Measurements from ENCODE around the gene HES1.

Gene HES1

DNA sequence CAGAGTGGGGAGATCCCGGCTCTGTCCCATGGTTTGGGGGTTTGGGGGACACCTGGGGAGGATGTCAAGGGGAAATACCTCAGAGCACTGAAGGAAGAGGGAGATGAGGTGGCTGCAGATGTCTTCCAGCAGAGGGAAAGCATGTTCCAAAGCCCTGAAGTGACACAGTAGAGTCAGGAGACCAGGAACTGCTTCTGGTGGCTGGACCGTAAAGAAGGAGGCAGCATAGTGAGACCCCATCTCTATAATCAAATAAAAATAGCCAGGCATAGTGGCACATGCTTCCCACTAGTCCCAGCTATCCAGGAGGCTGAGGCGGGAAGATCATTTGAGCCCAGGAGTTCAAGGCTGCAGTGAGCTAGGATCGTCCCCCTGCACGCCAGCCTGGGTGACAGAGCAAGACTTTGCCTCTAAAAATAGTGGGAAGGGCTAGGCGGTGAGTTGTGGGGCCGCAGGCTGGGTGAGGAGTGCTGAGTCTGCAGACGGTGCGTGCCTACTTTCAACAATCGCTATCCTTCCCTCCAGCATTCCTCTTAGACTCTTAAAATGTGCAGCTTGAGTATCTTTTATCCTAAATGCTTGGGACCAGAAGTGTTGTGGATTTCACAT lies 26.2 kb downstream of the HES1 start:
- in situ Hi-C loops (cut with MboI; ENCODE audit: low pct_unique_long_range_greater_than_20kb, low sequenced_read_pairs, unreplicated experiment): no loop called here

DNA sequence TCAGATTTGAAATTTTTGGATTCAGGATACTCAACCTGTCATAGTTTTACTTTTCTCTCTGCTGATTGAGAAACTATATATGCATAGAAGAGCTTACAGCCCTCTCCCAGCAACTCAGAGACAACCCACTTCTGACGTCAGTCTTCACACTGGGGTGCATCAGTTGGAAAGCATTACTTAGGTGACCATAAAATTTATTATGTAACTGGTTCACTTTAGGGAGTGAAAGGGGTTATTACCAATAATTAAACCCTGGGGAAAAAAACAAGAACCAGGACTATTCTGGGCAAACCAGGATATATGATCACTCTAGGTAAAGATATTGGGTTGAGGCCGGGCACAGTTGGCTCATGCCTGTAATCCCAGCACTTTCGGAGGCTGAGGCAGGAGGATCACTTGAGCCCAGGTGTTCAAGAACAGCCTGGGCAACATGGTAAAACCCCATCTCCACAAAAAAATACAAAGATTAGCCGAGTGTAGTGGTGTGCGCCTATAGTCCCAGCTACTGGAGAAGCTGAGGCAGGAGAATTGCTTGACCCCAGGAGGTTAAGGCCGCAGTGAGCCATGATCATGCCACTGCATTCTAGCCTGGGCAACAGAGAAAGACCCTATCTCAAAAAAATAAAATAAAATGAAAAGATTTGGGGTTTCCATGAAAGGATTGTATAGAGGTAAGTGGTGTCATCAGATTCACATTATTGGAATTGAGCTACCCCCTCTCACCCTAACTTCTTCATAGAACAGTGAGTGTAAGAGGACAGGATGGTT lies 27.1 kb downstream of the HES1 start:
- TF ChIP-seq, protein P1, sequence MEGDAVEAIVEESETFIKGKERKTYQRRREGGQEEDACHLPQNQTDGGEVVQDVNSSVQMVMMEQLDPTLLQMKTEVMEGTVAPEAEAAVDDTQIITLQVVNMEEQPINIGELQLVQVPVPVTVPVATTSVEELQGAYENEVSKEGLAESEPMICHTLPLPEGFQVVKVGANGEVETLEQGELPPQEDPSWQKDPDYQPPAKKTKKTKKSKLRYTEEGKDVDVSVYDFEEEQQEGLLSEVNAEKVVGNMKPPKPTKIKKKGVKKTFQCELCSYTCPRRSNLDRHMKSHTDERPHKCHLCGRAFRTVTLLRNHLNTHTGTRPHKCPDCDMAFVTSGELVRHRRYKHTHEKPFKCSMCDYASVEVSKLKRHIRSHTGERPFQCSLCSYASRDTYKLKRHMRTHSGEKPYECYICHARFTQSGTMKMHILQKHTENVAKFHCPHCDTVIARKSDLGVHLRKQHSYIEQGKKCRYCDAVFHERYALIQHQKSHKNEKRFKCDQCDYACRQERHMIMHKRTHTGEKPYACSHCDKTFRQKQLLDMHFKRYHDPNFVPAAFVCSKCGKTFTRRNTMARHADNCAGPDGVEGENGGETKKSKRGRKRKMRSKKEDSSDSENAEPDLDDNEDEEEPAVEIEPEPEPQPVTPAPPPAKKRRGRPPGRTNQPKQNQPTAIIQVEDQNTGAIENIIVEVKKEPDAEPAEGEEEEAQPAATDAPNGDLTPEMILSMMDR (IDR thresholded peaks at IDR 0.05; ENCODE audit: extremely low read depth, insufficient read depth, missing control alignments): no peak
- in situ Hi-C loops (cut with MboI; ENCODE audit: low pct_unique_long_range_greater_than_20kb, low sequenced_read_pairs, unreplicated experiment): no loop called here
- no peak for DNase-seq (ENCODE audit: low spot score)

More for the DNA sequence above, 26.2 kb downstream of the HES1 start:
- TF ChIP-seq, protein P1 (IDR thresholded peaks at IDR 0.05; ENCODE audit: extremely low read depth, insufficient read depth, missing control alignments): no peak
- no peak for DNase-seq (ENCODE audit: low spot score)

DNA sequence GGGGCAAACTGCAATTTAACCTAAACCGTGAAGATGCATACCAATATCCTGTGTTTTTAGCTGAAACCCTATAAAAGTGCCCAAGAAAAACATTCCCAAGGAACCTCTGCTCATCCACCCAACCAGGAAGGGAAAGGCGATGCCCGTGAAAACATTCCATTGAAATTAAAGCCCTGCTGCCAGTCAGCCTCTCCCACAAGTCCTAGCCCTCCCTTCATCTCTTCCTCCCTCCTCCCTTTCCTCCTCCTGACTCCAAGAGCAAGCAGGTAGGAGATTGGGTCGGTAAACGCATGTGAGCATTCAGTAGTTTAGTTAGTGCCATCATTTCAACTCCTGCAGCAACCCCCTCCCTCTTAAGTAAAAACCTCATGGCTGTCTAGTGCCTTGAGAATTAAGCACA lies 27.7 kb downstream of the HES1 start:
- DNase-seq (ENCODE audit: low spot score): no peak
- TF ChIP-seq, protein P1 (IDR thresholded peaks at IDR 0.05; ENCODE audit: extremely low read depth, insufficient read depth, missing control alignments): no peak
- in situ Hi-C loops (cut with MboI; ENCODE audit: low pct_unique_long_range_greater_than_20kb, low sequenced_read_pairs, unreplicated experiment): no loop called here

DNA sequence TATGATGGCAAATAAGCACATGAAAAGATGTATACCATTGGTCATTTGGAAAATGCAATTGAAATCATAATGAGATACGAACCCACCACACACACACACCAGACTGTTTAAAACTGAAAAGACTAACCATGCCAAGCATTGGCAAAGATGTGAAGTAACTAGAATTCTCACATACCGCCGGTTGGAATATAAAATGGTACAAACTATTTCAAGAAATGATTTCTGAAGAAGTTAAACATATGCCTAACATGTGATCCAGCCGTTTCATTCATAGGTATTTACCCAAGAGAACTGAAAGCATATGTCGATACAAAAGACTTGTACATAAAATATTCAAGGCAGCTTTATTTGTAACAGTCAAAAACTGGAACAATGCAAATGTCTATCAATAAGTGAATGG lies 28.9 kb downstream of the HES1 start:
- TF ChIP-seq, protein P1 (IDR thresholded peaks at IDR 0.05; ENCODE audit: extremely low read depth, insufficient read depth, missing control alignments): no peak
- DNase-seq (ENCODE audit: low spot score): no peak
- in situ Hi-C loops (cut with MboI; ENCODE audit: low pct_unique_long_range_greater_than_20kb, low sequenced_read_pairs, unreplicated experiment): no loop called here

GRCh38 chr3:194165271-194166018 lies 29.5 kb downstream of the HES1 start:
- in situ Hi-C loops (cut with MboI; ENCODE audit: low pct_unique_long_range_greater_than_20kb, low sequenced_read_pairs, unreplicated experiment): no loop called here
- no peak for DNase-seq (ENCODE audit: low spot score)

More at GRCh38 chr3:194165271-194166018, 29.5 kb downstream of the HES1 start:
- TF ChIP-seq, protein P1 (IDR thresholded peaks at IDR 0.05; ENCODE audit: extremely low read depth, insufficient read depth, missing control alignments): no peak
